ENCODE results near the gene NAXE. TPM values are rescaled to one million over a fixed set of nuclear protein-coding genes. Genes with fewer than 3 reads are reported as not detected.

The NAXE gene
- total RNA-seq, 2 donors from 2014 or later: 68.4 to 99.8 TPM

DNA sequence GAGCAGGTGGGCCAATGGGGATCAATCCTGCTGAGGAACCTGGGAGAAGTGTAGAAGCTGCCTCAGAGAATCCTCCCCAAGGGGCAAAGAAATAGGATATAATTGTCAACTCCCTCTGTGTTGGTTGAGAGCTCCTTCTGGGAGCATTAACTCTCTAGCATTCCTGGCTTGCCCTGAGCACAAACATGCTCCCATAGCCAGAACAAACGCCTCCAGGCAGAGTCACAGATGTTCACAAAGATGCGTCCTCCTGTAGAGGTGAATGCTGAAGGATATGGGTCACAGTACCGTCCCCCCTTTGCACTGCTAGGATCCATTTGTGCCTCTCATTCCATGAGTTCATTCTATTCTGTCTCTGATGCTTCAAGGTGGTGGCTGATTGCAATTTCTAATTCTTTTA lies 40.8 kb downstream of the NAXE start:
- Histone ChIP-seq H3K4me1 (no peaks in the 10 kb centered on the region), H3K27me3 (no peaks in the 10 kb centered on the region), H3K9ac (ENCODE audit: low read depth in 2 of 2, low read length in 2 of 2) (no peak overlapping the region), H3K9me3 (no peaks in the 10 kb centered on the region), H3K4me3 (no peak overlapping the region), H3K27ac (no peak overlapping the region), H3K36me3 (no peaks in the 10 kb centered on the region)
- TF ChIP-seq CTCF (IDR thresholded peaks at IDR 0.05): no peak
- intact Hi-C loops (cut with DNase I): no loop called here
- no peak for DNase-seq

- Histone ChIP-seq H3K36me3 (no peaks in the 10 kb centered on the region), H3K27me3 (peaks cover 29% of the 10 kb centered on the region), H3K27ac (no peak overlapping the region), H3K9me3 (no peaks in the 10 kb centered on the region), H3K4me3 (no peak overlapping the region), H3K9ac (ENCODE audit: low read depth in 2 of 2, low read length in 2 of 2) (no peak overlapping the region), H3K4me1 (no peaks in the 10 kb centered on the region)
- no peak for DNase-seq
- intact Hi-C loops (cut with DNase I): no loop called here
- TF ChIP-seq CTCF (IDR thresholded peaks at IDR 0.05): no peak
Measured at GRCh38 chr1:156638189-156638985, 46.8 kb downstream of the NAXE start.

GRCh38 chr1:156639601-156640101 lies 48.1 kb downstream of the NAXE start:
- Histone ChIP-seq H3K36me3 (no peaks in the 10 kb centered on the region), H3K27ac (no peak overlapping the region), H3K9me3 (no peaks in the 10 kb centered on the region), H3K4me3 (no peak overlapping the region), H3K4me1 (no peaks in the 10 kb centered on the region), H3K9ac (ENCODE audit: low read depth in 2 of 2, low read length in 2 of 2) (no peak overlapping the region), H3K27me3 (peaks cover 29% of the 10 kb centered on the region)
- DNase-seq: no peak
- TF ChIP-seq CTCF (IDR thresholded peaks at IDR 0.05): no peak
- intact Hi-C loops (cut with DNase I): no loop called here

DNA sequence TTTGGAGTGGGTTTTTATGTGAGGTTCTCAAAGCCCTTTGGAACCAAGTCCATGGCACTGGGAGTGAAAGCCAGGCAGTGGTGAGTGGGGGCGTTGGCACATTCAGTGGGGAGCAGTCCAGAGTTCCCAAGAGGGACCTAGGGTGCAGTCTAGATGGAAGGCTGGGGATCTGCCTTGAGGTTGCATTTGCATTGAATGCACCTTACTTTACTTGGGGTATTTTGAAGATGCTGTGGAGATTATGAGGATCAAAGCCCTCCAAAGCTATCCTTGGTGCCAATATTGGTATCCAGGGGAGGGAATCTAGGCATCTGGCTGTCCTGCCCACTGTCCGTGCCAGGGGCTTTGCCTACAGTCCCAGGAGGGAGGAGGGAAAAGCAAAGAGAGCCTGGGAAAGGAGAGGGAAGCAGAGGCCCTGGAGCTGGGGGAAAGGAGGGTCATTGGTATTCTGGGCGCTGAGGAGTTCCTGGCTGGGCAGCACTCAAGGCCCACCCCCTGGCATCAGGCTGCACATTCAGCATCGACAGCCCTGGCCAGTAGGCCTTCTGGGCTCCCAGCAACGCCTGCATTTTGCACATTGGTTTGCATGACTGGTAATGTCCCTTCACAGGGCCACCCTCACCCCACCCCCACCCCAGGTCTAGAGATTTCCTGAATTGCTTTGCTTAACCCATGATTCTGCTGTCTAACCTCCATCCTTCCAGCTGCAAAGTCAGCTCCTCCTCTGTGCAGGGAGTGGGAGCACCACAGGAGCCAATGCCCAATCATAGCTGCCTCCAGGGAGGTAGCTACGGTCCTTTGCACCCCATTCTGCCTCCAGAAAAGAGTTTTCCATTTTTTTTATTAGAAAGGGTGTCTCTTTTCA lies 49.5 kb downstream of the NAXE start:
- Histone ChIP-seq H3K9me3 (no peaks in the 10 kb centered on the region), H3K27me3 (peaks cover 29% of the 10 kb centered on the region), H3K9ac (ENCODE audit: low read depth in 2 of 2, low read length in 2 of 2) (no peak overlapping the region), H3K27ac (no peak overlapping the region), H3K4me3 (no peak overlapping the region), H3K4me1 (no peaks in the 10 kb centered on the region), H3K36me3 (no peaks in the 10 kb centered on the region)
- TF ChIP-seq CTCF (IDR thresholded peaks at IDR 0.05): no peak
- intact Hi-C loops (cut with DNase I): no loop called here
- DNase-seq: no peak

DNA sequence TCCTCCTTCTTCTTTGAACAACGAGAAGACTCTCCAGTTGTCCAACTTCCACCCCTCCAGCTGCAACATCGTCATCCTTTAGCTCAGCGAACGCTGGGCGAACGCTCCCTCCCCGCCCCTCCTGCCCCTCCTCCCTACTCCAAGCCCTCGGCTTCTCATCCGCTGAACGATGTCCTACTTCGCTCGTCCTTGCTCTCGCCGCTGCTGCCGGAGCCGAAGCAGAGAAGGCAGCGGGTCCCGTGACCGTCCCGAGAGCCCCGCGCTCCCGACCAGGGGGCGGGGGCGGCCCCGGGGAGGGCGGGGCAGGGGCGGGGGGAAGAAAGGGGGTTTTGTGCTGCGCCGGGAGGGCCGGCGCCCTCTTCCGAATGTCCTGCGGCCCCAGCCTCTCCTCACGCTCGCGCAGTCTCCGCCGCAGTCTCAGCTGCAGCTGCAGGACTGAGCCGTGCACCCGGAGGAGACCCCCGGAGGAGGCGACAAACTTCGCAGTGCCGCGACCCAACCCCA lies 50.2 kb downstream of the NAXE start, which contains the start of gene BCAN:
TSS of gene BCAN (plus strand) at position 357 of the 504 bp plus-strand sequence. CDS start 3,938 bp downstream, outside the sequence.
- Histone ChIP-seq H3K27ac (no peak within 1 kb of the TSS), H3K4me1 (no peaks in the 10 kb centered on the region), H3K27me3 (peaks cover 29% of the 10 kb centered on the region), H3K9me3 (no peaks in the 10 kb centered on the region), H3K36me3 (no peaks in the 10 kb centered on the region), H3K9ac (ENCODE audit: low read depth in 2 of 2, low read length in 2 of 2) (no peak within 1 kb of the TSS), H3K4me3 (peak within 1 kb of the TSS; percentile 14)
- no peak for TF ChIP-seq CTCF (IDR thresholded peaks at IDR 0.05)
- DNase-seq: no peak
- intact Hi-C loops (cut with DNase I): no loop called here

All from colonic mucosa (tissue), 4 donors.